ENCODE measurements around the gene PEAK3. TPM values are rescaled to one million over a fixed set of nuclear protein-coding genes. Genes with fewer than 3 reads are reported as not detected.
A peak's percentile ranks its signal among the peaks of the same experiment; 100 is the strongest.

The PEAK3 gene
- total RNA-seq, 2 donors from 2014 or later, result 0.66 to 0.78 TPM

- intact Hi-C loops (cut with DNase I), result no loop called here
- no peak for TF ChIP-seq POLR2A (IDR thresholded peaks at IDR 0.05)
- no peak for TF ChIP-seq CTCF (IDR thresholded peaks at IDR 0.05)
- Histone ChIP-seq H3K27me3 (no peaks in the 10 kb centered on the region), H3K4me3 (no peak overlapping the region), H3K36me3 (replicated peaks in 1 of 2; ENCODE audit: insufficient read depth in 1 of 2, low read depth in 2 of 2) (peaks cover 14 to 18% of the 10 kb centered on the region in 2 donors), H3K4me1 (peaks cover 56% of the 10 kb centered on the region), H3K27ac (peak overlapping the region in 3 of 4 donors; percentile 40 to 60 (median 47)), H3K9me3 (no peaks in the 10 kb centered on the region)
- DNase-seq (peak in 1 of 4 donors; percentile 39), ATAC-seq (no peak)
- 22 to 29% methylated on average over 19 to 34 of the region's 34 CpGs for WGBS, 2 donors
These were observed 41.9 kb downstream of the PEAK3 start for GRCh38 chr19:2239771-2240770.

GRCh38 chr19:2239173-2239572 lies 42.8 kb downstream of the PEAK3 start:
- ATAC-seq (no peak), DNase-seq (no peak)
- H3K4me1 ChIP-seq, result peaks cover 65% of the 10 kb centered on the region
- WGBS, 2 donors, result 50 to 75% methylated on average over 10 of the region's 10 CpGs
- H3K4me3 ChIP-seq, result no peak overlapping the region
- H3K9me3 ChIP-seq, result no peaks in the 10 kb centered on the region
- no peaks in the 10 kb centered on the region for H3K27me3 ChIP-seq
- intact Hi-C loops (cut with DNase I), result no loop called here
- H3K27ac ChIP-seq, result peak overlapping the region in 2 of 4 donors; percentile 40 to 60
- TF ChIP-seq POLR2A (IDR thresholded peaks at IDR 0.05), result no peak
- no peak for TF ChIP-seq CTCF (IDR thresholded peaks at IDR 0.05)
- H3K36me3 ChIP-seq (replicated peaks in 1 of 2; ENCODE audit: insufficient read depth in 1 of 2, low read depth in 2 of 2), result peaks cover 5 to 9% of the 10 kb centered on the region in 2 donors

- H3K27ac ChIP-seq, result peak overlapping the region in 1 of 4 donors; percentile 98
- ATAC-seq, result no peak
- 72 to 85% methylated on average over 6 of the region's 6 CpGs for WGBS, 2 donors
- no peaks in the 10 kb centered on the region for H3K9me3 ChIP-seq
- H3K36me3 ChIP-seq (replicated peaks in 1 of 2; ENCODE audit: insufficient read depth in 1 of 2, low read depth in 2 of 2), result no peaks in the 10 kb centered on the region
- H3K27me3 ChIP-seq, result no peaks in the 10 kb centered on the region
- peaks cover 78% of the 10 kb centered on the region for H3K4me1 ChIP-seq
- H3K4me3 ChIP-seq, result no peak overlapping the region
- intact Hi-C loops (cut with DNase I), result no loop called here
- DNase-seq, result no peak
- TF ChIP-seq POLR2A (IDR thresholded peaks at IDR 0.05), result no peak
These were observed 44.2 kb downstream of the PEAK3 start for GRCh38 chr19:2237869-2238153.

GRCh38 chr19:2237051-2237868 lies 44.7 kb downstream of the PEAK3 start:
- WGBS, 2 donors, result 40 to 56% methylated on average over 38 to 43 of the region's 43 CpGs
- intact Hi-C loops (cut with DNase I), result no loop called here
- Histone ChIP-seq H3K36me3 (replicated peaks in 1 of 2; ENCODE audit: insufficient read depth in 1 of 2, low read depth in 2 of 2) (no peaks in the 10 kb centered on the region), H3K27ac (peak overlapping the region; percentile 92 to 99 (median 97)), H3K27me3 (no peaks in the 10 kb centered on the region), H3K4me3 (peak overlapping the region; percentile 82 to 90), H3K9me3 (no peaks in the 10 kb centered on the region), H3K4me1 (peaks cover 77% of the 10 kb centered on the region)
- TF ChIP-seq POLR2A (IDR thresholded peaks at IDR 0.05), result no peak
- no peak for TF ChIP-seq CTCF (IDR thresholded peaks at IDR 0.05)
- ATAC-seq (no peak), DNase-seq (no peak)
